CD14-positive monocyte (primary cell): ENCODE results near the gene CCDC88C. TPM values are rescaled to one million over a fixed set of nuclear protein-coding genes. Genes with fewer than 3 reads are reported as not detected.

Experiments
- DNase-seq, 3 donors: peaks; one replicate each; pipeline ENCODE4 v3.0.0-alpha.2; 2011 to 2022
- H2AFZ ChIP-seq: 2 replicates; pipeline ENCODE4 v1.6.0; 2012; ENCODE audit warnings: mild to moderate bottlenecking, low read depth, low read length, inconsistent platforms; ENCODE audit not compliant: insufficient read depth, poor library complexity, severe bottlenecking
- H3K27ac ChIP-seq, 2 donors: 1 replicate in 1 of 2; 2 replicates in 1 of 2; pipeline ENCODE4 v1.5.1; 2012 to 2013; ENCODE audit warnings: low read length in 2 of 2, control low read depth in 1 of 2, inconsistent platforms in 1 of 2, low read depth in 1 of 2, mild to moderate bottlenecking in 1 of 2
- H3K27me3 ChIP-seq, 2 donors: one replicate each; pipeline versions ENCODE4 v1.6.0 to v1.6.1; 2011 to 2013; ENCODE audit warnings: low read length in 2 of 2; ENCODE audit not compliant: control insufficient read depth in 2 of 2, insufficient read depth in 2 of 2
- H3K36me3 ChIP-seq, 2 donors: replicated peaks in 1 of 2; 1 replicate in 1 of 2; 2 replicates in 1 of 2; pipeline versions ENCODE4 v1.5.1 to v1.6.1; 2012 to 2013; ENCODE audit warnings: low read length in 2 of 2, control low read depth in 1 of 2, inconsistent platforms in 1 of 2, mild to moderate bottlenecking in 1 of 2; ENCODE audit not compliant: insufficient read depth in 2 of 2, control insufficient read depth in 1 of 2
- H3K4me1 ChIP-seq, 2 donors: 1 replicate in 1 of 2; 2 replicates in 1 of 2; pipeline versions ENCODE4 v1.5.1 to v1.6.1; 2012 to 2013; ENCODE audit warnings: low read length in 2 of 2, control low read depth in 1 of 2, inconsistent platforms in 1 of 2, mild to moderate bottlenecking in 1 of 2, moderate library complexity in 1 of 2; ENCODE audit not compliant: insufficient read depth in 2 of 2, control insufficient read depth in 1 of 2
- H3K4me2 ChIP-seq: replicated peaks from 2 replicates; pipeline ENCODE3; 2012; ENCODE audit warnings: low read length, moderate library complexity, mild to moderate bottlenecking; ENCODE audit not compliant: poor library complexity, severe bottlenecking; ENCODE audit errors: extremely low read depth
- H3K4me3 ChIP-seq, 3 experiments: fragments of 200-600 bp in 1 of 3; sonication (generic) in 1 of 3; replicated peaks in 1 of 3; 1 replicate in 2 of 3; 2 replicates in 1 of 3; pipeline ENCODE4 v1.5.1; 2011 to 2013; ENCODE audit warnings: low read length in 3 of 3, mild to moderate bottlenecking in 3 of 3, control low read depth in 2 of 3, low read depth in 2 of 3, inconsistent platforms in 1 of 3, moderate library complexity in 1 of 3
- H3K79me2 ChIP-seq: 2 replicates; pipeline ENCODE4 v1.6.0; 2012; ENCODE audit warnings: mild to moderate bottlenecking, control low read depth, inconsistent platforms, low read length, moderate library complexity; ENCODE audit not compliant: insufficient read depth
- H3K9ac ChIP-seq: 2 replicates; pipeline ENCODE4 v1.6.0; 2017; ENCODE audit warnings: low read length, mild to moderate bottlenecking; ENCODE audit not compliant: insufficient read depth, poor library complexity, severe bottlenecking
- H3K9me3 ChIP-seq, 2 donors: replicated peaks in 1 of 2; 1 replicate in 1 of 2; 2 replicates in 1 of 2; pipeline versions ENCODE4 v1.5.1 to v1.6.1; 2012 to 2013; ENCODE audit warnings: low read length in 2 of 2, control low read depth in 1 of 2; ENCODE audit not compliant: control insufficient read depth in 1 of 2, insufficient read depth in 1 of 2
- H4K20me1 ChIP-seq: 2 replicates; pipeline ENCODE4 v1.6.0; 2012; ENCODE audit warnings: mild to moderate bottlenecking, low read length, control low read depth, moderate library complexity; ENCODE audit not compliant: insufficient read depth
- H3K27ac Mint-ChIP-seq, 7 donors: one replicate each; pipeline ENCODE4 v1.8.0; 2020; ENCODE audit warnings: mild to moderate bottlenecking in 7 of 7, mixed read lengths in 7 of 7, moderate library complexity in 6 of 7, inconsistent platforms in 2 of 7
- H3K27me3 Mint-ChIP-seq, 3 donors: one replicate each; pipeline ENCODE4 v1.8.0; 2021 to 2022; ENCODE audit warnings: low read depth in 3 of 3, mild to moderate bottlenecking in 3 of 3, mixed read lengths in 3 of 3, moderate library complexity in 3 of 3, inconsistent platforms in 1 of 3
- H3K36me3 Mint-ChIP-seq, 2 donors: one replicate each; pipeline ENCODE4 v1.8.0; 2020; ENCODE audit warnings: mixed read lengths in 2 of 2, inconsistent platforms in 1 of 2, mild to moderate bottlenecking in 1 of 2
- H3K4me1 Mint-ChIP-seq: one replicate; pipeline ENCODE4 v1.8.0; 2020; ENCODE audit warnings: mild to moderate bottlenecking, mixed read lengths
- H3K4me3 Mint-ChIP-seq, 2 donors: one replicate each; pipeline ENCODE4 v1.8.0; 2020; ENCODE audit warnings: mild to moderate bottlenecking in 2 of 2, mixed read lengths in 2 of 2, moderate library complexity in 1 of 2
- H3K9me3 Mint-ChIP-seq, 7 donors: one replicate each; pipeline ENCODE4 v1.8.0; 2020 to 2022; ENCODE audit warnings: mixed read lengths in 7 of 7, mild to moderate bottlenecking in 6 of 7, moderate library complexity in 6 of 7, inconsistent platforms in 2 of 7
- WGBS: methylation state at CpG from one replicate; pipeline ENCODE4 v1.1.5; 2013; ENCODE audit warnings: missing lambda C conversion rate; ENCODE audit not compliant: insufficient coverage; 5-methylcytosine and 5-hydroxymethylcytosine counted together
- intact Hi-C, 2 donors: fragments of 100-400 bp; cut with micrococcal nuclease; formaldehyde crosslinking; loops; one replicate each; pipeline versions ENCODE4 v1.15.0 to v1.15.1; 2023
- polyA plus RNA-seq, 3 donors: library from polyadenylated mRNA; depleted of rRNA in 1 of 3; unstranded in 2 of 3; stranded (reverse) in 1 of 3; fragments of 300-500 nt in 2 of 3; fragments of >200 nt in 1 of 3; fragmentation: Illumina TruSeq in 2 of 3; gene quantifications; 1 replicate in 2 of 3; 2 replicates in 1 of 3; pipeline ENCODE4 v1.2.3, GENCODE V29; 2012 to 2021
- TF ChIP-seq, protein P1 (sequence below): fragments of 200-600 bp; IDR thresholded peaks from one replicate; pipeline ENCODE4 v1.8.0; 2022; ENCODE audit warnings: antibody characterized with exemption, mild to moderate bottlenecking

The CCDC88C gene
- polyA plus RNA-seq, 3 donors = 11.6 to 69.7 (median 12.3) TPM

GRCh38 chr14:91343051-91343450 lies 74.6 kb downstream of the CCDC88C start:
- H2AFZ ChIP-seq = no peak overlapping the region
- Mint-ChIP-seq H3K4me3 (no peak overlapping the region), H3K4me1 (peaks cover 47% of the 10 kb centered on the region), H3K27me3 (peaks cover 0 to 2% (median 1%) of the 10 kb centered on the region in 3 donors), H3K36me3 (peaks cover 64 to 65% of the 10 kb centered on the region in 2 donors), H3K9me3 (peaks cover 0 to 1% (median 0%) of the 10 kb centered on the region in 7 donors), H3K27ac (peak overlapping the region in 2 of 7 donors; percentile 58 to 84)
- no peaks in the 10 kb centered on the region for H3K27me3 ChIP-seq
- no peak overlapping the region for H3K9ac ChIP-seq
- peaks cover 59% of the 10 kb centered on the region for H3K79me2 ChIP-seq
- peaks cover 79% of the 10 kb centered on the region for H4K20me1 ChIP-seq
- no peak overlapping the region for H3K4me2 ChIP-seq
- WGBS = 97% methylated on average over 6 of the region's 11 CpGs
- no peak overlapping the region for H3K4me3 ChIP-seq
- peak overlapping the region in 1 of 2 donors; percentile 16 for H3K27ac ChIP-seq
- H3K36me3 ChIP-seq = peaks cover 39 to 57% of the 10 kb centered on the region in 2 donors
- no peaks in the 10 kb centered on the region for H3K9me3 ChIP-seq
- intact Hi-C loops = no loop called here
- TF ChIP-seq, protein P1, sequence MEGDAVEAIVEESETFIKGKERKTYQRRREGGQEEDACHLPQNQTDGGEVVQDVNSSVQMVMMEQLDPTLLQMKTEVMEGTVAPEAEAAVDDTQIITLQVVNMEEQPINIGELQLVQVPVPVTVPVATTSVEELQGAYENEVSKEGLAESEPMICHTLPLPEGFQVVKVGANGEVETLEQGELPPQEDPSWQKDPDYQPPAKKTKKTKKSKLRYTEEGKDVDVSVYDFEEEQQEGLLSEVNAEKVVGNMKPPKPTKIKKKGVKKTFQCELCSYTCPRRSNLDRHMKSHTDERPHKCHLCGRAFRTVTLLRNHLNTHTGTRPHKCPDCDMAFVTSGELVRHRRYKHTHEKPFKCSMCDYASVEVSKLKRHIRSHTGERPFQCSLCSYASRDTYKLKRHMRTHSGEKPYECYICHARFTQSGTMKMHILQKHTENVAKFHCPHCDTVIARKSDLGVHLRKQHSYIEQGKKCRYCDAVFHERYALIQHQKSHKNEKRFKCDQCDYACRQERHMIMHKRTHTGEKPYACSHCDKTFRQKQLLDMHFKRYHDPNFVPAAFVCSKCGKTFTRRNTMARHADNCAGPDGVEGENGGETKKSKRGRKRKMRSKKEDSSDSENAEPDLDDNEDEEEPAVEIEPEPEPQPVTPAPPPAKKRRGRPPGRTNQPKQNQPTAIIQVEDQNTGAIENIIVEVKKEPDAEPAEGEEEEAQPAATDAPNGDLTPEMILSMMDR = no peak
- DNase-seq = no peak
- peaks cover 10 to 32% of the 10 kb centered on the region in 2 donors for H3K4me1 ChIP-seq

DNA sequence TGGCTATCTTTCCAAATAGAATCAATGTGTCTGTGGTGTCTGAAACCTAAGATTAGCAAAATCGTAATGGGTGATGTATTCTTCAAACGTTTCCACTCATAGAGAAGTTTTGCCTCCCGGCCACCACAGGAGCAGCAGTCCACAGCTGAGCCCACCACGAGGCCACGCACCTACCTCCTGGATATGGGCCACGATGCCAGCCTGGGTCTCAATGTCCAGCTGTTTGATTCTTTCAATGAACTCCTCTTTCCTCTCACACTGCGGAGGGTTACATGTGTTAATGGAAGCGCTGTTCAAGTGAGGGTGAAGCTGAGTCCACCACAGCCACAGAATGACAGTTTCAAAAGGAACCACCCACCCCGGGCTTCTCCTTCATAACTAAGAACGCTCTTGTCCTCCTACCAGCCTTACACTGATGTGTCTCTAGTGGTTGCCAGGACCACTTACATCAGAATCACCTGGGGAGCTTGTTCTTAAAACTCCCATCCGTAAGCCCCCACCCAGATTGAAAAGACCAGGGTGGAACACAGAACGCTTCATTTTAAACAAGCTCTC lies 75.3 kb downstream of the CCDC88C start:
- intact Hi-C loops = no loop called here
- Histone ChIP-seq H3K9me3 (no peaks in the 10 kb centered on the region), H3K4me2 (no peak overlapping the region), H3K79me2 (peaks cover 55% of the 10 kb centered on the region), H3K9ac (no peak overlapping the region), H3K36me3 (peaks cover 47 to 65% of the 10 kb centered on the region in 2 donors), H3K4me1 (peaks cover 10 to 32% of the 10 kb centered on the region in 2 donors), H4K20me1 (peaks cover 84% of the 10 kb centered on the region), H3K27me3 (no peaks in the 10 kb centered on the region), H3K27ac (peak overlapping the region in 1 of 2 donors; percentile 16), H2AFZ (no peak overlapping the region), H3K4me3 (no peak overlapping the region)
- WGBS = 71% methylated on average over 8 of the region's 12 CpGs
- Mint-ChIP-seq H3K36me3 (peaks cover 71 to 72% of the 10 kb centered on the region in 2 donors), H3K27ac (peak overlapping the region in 4 of 7 donors; percentile 26 to 85 (median 70)), H3K4me3 (no peak overlapping the region), H3K4me1 (peaks cover 47% of the 10 kb centered on the region), H3K9me3 (no peaks in the 10 kb centered on the region), H3K27me3 (peaks cover 0 to 2% (median 1%) of the 10 kb centered on the region in 3 donors)
- DNase-seq = no peak
- TF ChIP-seq, protein P1 = no peak
